Hepatocyte (in vitro differentiated cells): Measurements from ENCODE around the gene XPR1.

ENCODE experiments used
- EZH2 ChIP-seq: fragments of 200-600 bp; sonication (generic); IDR thresholded peaks from 2 replicates; pipeline ENCODE4 v1.6.1; 2016; ENCODE audit warnings: antibody characterized with exemption, mild to moderate bottlenecking, borderline replicate concordance
- EZH2phosphoT487 ChIP-seq: fragments of 200-600 bp; sonication (generic); IDR thresholded peaks from one replicate; pipeline ENCODE4 v1.6.1; 2018; ENCODE audit warnings: antibody characterized with exemption, mild to moderate bottlenecking, low read depth, moderate library complexity; ENCODE audit not compliant: unreplicated experiment, severe bottlenecking
- TF ChIP-seq, protein P1 (sequence below): fragments of 200-600 bp; sonication (generic); IDR thresholded peaks from 2 replicates; pipeline ENCODE4 v1.5.1; 2016; ENCODE audit warnings: antibody characterized with exemption, mild to moderate bottlenecking; ENCODE audit not compliant: poor library complexity

DNA sequence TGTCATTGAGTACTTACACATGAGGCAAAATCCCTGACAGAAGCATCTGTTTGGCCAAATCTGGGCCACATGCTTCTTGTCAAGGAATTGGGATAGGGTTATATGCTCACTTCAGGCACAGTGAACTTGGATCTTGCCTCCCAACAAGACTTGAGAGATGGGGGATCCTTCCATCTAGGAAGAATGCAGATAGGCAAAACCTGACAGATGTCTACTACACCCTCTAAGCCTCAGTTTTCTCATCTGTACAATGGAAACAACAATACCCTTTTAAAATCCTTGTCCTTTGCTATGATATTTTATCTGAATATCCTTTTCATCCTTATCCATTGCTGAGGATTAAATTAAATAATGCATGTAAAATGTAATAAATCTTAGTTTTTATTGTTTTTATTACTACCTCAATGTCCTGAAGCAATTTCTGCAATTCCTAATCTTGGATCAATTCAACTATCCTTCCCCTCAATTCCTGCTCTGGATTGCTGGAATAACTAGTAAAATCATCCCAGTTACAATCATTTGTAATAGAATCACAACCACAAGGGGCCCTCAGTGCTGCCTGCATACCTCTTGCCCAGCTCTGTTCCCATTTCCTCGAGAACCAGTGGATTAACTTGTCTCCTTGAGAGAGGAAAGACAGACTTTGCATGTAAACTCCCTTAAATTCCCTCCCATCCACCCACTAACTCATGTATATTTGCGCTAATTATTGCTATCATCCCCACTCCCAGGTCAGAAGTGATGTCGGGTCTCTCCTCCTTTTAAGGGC lies 8.1 kb upstream of the XPR1 start:
- TF ChIP-seq, protein P1, sequence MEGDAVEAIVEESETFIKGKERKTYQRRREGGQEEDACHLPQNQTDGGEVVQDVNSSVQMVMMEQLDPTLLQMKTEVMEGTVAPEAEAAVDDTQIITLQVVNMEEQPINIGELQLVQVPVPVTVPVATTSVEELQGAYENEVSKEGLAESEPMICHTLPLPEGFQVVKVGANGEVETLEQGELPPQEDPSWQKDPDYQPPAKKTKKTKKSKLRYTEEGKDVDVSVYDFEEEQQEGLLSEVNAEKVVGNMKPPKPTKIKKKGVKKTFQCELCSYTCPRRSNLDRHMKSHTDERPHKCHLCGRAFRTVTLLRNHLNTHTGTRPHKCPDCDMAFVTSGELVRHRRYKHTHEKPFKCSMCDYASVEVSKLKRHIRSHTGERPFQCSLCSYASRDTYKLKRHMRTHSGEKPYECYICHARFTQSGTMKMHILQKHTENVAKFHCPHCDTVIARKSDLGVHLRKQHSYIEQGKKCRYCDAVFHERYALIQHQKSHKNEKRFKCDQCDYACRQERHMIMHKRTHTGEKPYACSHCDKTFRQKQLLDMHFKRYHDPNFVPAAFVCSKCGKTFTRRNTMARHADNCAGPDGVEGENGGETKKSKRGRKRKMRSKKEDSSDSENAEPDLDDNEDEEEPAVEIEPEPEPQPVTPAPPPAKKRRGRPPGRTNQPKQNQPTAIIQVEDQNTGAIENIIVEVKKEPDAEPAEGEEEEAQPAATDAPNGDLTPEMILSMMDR, result peak; percentile 41
- TF ChIP-seq EZH2 (no peak), EZH2phosphoT487 (no peak)
